GM19035 (cell line): ENCODE data around the gene DYNLT1.
"Not testable (repeated sequence)": the region's sequence is repeated elsewhere in the genome, so short reads cannot be mapped to it uniquely, and the experiment has no call there.

Experiments
- ATAC-seq: cut with Tn5 transposase; IDR thresholded peaks from one replicate; pipeline ENCODE4 v1.9.1; 2021; ENCODE audit not compliant: unreplicated experiment

DYNLT1 gene

DNA sequence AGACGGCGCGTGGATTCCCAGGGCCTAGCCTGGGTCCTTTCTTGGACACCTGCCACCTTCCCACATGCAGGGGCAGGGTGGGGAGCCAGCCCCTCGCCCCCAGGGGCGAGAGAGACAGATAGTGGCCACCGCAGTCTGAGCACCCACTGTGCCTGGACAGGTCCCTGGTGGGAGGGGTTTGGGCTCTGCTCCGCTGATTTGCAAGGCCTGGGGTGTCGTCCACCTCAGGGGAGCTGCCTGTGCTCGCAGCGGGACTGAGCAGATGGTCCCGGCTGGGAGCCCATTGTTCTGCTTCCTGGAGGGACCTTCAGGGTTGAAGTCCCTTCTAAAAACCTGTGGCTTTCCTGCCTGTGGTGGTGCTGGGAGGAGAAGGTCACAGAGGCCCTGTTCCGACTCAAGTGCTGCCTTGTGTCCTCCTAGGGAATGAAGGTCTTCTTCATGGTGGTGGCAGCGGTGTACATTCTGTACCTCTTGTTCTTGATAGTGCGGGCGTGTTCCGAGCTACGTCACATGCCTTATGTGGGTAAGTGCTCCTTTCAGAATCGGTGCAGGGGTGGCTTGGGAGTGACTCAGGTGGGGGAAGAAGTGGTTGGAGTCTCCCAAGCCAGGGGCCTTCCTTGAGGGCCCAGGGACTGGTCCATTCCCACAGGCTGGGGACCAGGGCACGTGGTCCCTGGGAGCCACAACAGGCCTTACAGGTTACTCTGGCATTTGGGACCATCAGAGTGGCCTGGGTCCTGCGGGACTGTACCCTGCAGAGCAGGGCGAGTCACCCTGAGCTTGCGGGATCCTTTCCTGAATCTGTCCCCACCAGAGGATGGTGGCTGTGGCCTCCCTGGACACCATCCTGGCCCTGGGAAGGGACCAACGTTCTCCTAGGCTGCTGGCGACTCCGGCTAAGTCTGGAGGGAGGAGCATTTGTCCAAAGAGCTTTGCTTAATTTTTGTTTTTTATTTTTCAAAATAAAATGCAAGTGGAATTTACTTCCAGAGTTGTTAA, 19.6 kb downstream of the DYNLT1 start:
- no peak for ATAC-seq

DNA sequence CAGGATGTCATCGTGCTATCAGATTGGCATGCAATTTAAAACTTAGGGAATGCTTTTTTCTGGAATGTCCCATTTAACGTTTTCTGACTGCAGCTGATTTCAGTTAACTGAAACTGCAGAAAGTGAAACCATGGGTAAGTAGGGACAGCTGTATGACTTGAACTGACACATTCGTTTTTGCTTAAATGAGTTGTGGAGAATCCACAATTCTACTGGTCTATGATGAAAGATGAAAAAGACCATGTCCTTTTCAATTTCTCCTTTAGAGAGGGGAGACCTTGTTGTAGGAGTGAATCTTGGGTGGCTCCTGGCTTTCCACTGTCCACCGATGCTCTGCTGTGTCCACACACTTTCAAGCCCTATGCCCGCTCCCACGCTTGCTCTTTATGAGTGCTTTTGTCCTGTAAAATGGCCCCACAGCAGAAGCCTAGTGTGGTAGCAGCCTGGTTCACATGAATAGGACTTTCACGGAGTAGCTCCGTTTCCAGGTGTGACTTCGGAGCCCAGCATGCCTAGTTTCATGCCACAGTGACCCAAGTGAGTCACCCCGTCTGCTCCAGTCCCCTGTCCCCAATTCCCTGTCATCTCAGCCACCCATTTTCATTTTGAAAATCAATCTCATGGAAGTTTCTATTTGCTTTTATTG, 21.9 kb downstream of the DYNLT1 start:
- ATAC-seq: no peak

DNA sequence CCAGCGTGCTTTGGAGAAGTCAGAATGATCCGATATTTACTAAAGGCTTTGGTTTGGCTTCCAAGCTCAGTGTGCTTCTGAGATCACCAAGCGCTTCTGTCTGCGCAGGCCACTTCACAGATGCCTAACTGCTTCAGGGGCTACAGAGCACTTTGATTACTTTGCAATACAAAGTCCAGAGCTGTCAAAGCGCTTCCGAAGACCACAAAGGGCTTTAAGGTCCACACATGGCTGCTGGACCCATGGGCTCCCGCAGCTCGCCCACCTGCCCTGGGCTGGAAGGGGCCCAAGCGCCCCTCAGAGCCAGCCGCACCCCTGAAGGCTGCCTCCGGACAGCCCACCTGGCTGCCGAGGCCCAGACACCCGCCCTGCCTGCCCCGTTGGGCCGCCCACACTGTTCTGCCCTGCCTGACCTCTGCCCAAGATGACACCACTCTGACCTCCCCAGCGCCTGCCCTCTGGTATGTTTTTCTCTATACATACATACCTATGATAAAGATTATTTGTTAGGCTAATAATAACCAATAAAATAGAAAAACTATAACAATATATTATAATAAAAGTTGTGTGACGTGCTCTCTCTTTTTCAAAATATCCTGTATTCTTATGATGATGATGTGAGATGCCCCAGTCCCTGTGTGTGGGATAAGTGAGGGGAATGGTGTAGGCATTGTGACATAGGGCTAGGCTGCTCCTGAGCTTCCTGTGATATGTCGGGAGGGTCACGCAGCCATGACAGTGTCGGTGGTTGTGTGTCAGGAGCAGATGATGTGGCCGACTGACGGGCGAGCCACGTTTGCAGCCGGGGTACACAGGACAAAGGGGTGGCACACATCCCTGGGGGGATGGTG, 22.6 kb downstream of the DYNLT1 start:
- no peak for ATAC-seq

DNA sequence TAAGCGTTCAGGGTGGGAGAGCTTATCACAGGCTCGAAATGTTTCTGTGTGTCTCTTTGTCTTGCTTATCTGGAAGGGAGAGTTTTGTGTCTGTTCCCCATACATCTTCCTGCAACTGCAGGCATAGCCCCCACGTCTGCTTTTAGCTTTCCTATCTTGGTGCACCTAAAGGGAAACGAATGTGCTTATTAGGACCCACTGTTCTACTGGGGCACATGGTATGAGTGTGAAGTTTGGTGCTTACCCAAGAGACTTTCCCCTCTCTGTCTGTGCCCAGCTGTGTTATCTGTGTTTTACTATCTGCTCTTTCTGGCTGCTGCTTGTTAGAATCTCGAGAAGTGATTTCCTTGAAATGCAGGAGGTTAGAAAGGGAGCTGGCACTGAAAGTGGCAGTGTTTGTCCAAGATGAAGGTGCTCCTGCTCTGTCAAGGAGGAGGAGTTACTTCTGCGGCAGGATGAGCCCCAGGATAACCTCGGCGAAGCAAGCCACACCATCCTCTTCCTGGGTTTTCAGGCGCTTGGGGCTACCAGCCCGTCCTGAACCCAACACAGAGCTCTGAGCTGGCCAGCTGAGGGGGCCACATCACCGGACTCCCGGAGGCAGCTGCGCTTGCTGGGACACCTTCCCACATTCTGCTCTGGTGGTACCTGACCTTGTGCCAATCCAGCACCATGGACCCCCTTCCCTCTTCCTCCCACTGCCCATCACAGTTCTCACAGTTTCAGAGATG, 23.4 kb downstream of the DYNLT1 start:
- ATAC-seq: no peak

DNA sequence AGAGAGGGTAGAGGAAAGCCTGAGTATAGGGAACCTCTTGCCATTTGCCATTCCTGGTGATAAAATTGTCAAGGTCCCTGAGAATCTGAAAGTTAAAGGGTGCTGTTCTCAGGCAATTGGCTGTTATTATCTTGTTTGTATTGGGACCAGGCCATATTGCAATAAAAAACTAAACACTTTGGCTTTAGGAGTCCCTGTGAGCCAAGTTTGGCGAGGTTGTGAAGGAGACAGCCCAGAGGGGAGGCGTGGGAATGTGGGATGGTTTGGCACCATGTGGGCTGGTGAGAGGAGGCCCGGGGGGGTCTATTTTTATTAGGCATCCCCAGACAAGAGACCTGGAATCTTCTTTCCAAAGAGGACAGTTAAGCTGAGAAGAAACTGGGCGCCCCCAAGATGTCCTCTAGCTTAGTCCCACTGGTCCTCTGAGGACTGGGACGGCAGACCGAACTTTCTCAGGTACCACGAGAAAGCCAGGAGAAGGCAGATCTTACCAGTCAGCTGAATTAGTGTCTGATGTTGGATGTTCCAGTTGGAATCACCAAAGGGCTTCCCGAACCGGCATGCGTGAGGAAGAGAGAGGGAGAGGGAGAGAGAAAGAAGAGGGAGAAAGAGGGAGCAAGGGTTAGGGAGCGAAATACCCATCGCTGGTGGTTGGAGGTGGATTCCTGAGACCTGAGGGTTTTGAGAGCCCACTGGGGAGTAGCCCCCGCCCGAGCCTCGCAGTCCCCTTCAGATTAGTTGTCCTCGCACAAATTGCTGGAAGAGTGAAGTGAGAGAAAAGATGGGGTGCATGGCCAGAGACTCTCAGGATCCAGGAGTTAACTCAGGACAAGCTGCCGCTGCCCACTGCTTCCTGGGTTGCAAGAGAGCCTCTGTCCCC, 24.4 kb downstream of the DYNLT1 start:
- ATAC-seq: no peak

DNA sequence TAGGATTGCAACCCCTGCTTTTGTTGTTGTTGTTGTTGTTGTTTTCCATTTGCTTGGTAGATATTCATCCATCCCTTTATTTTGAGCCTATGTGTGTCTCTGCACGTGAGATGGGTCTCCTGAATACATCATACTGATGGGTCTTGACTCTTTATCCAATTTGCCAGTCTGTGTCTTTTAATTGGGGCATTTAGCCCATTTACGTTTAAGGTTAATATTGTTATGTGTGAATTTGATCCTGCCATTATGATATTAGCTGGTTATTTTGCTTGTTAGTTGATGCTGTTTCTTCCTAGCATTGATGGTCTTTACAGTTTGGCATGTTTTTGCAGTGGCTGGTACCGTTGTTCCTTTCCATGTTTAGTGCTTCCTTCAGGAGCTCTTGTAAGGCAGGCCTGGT, 26.3 kb downstream of the DYNLT1 start:
- not testable (repeated sequence) for ATAC-seq

DNA sequence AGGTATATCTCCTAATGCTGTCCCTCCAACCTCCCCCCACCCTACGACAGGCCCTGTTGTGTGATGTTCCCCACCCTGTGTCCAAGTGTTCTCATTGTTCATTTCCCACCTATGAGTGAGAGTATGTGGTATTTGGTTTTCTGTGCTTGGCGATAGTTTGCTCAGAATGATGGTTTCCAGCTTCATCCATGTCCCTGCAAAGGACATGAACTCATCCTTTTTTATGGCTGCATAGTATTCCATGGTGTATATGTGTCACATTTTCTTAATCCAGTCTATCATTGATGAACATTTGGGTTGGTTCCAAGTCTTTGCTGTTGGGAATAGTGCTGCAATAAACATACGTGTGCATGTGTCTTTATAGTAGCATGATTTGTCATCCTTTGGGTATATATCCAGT, 29.9 kb downstream of the DYNLT1 start:
- not testable (repeated sequence) for ATAC-seq

DNA sequence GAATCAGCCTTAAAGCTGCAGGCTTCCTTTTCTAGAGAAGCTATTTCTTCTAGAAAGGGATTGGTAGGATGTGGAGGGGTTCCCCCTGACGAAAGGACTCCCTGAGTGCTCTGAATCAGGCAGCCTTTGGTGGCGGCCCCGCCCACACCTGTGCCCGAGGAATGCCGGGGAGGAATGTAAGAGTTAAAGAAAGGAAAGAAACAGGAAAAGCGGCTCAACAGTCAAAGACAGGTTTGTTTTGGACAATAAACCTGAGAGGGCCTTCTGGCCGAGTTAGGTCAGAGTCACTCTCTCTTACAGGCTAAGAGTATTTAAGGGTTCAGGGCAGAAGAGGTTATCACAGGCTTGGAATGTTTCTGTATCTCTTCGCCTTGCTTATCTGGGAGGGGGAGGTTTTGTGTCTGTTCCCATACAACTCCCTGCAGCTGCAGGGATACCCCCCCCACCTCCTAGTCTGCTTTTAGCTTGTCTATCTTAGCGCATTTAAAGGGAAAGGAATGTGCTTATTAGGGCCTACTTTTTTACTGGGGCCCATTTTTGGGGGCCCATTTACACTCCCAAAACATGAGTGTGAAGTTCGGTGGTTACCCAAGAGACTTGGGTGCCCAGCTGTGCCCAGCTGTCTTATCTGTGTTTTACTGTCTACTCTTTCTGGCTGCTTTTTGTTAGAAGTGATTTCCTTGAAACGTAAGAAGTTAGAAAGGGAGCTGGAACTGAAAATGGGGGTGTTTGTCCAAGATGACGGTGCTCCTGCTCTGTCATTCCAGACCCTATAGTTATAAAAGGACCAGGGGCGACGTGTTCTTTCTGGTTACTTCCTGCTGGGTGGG, 32.8 kb downstream of the DYNLT1 start:
- ATAC-seq: no peak

DNA sequence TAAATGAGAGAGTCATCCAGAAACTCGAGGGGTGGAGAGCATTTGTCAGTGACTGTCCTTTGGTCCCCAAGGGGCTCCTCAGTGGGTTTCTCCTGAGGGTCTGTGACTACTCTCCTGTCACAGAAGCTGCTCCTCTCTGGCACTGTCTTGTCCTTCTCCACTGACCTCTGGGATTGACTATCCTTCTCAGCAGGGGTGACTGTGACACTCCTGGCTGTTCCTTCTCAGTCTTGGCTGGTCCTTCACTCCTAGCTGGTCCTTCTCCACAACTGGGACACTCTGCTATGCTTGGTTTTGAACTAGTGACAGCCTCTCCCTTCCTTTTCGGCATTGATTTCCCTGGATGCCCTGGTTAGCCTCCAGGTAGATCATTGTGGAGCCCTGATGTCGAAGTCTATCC, 33.5 kb downstream of the DYNLT1 start:
- ATAC-seq: no peak

DNA sequence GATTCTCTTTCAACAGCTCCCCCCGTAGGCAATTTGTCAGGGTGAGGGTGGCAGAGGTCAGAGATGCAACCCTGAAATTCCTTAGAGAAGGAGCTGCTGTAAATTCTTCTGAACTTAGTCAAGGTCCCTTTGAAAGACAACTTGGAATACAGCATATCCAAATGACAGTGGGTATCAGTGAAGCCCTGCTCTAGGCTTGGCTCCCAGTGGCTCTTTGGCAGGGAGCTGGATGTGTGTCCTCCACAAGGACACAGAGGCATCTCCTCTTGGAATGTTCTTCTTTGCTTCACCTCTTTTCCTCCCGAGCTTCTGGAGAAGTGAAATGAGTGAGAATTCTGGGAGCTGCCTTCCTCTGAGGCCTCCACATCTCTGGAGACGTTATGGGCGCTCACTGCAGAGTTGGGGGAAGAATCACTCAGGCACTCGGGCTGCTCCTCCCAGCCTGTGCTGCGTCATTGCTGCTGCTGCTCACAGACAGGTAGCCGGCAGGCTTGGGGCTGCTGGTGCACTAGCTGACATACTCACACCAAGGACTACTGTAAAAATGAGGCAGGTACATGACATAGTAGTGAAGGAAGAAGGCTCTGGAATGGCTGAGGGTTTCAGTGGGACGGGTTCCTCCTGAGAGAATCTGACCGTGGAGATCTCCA, 34.1 kb downstream of the DYNLT1 start:
- ATAC-seq: no peak

DNA sequence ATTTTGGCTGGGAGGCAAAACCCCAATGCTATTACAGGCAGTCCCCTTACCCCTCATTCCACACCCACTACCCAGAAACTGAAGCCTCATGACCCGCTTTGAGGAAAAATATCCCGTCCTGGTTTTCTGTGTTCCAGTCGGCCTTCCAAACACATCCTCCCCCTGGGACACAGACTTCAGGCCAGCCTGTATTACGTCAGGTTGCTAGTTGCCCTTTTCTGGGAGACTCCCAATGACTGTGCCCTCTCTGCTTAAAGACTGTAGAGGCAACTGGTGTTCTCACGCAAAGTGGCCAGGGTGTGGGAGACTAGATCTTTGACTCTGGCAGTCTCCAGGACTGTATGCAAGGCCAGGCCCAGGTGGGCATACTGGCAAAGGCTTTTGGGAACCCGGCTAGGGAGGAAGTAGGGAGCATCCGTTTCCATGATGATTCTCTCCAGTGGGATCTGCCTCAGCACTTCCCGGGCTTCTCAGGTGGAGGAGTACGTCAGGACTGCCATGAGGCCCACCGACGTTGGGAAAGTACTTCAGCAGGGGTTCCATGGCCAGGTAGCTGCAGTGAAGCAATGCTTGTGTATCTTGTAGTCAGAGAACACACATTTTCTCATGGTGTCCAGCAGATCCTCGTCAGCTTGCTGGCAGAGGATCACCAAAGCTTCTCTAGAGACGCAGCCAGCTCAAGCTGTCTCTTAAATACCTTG, 34.9 kb downstream of the DYNLT1 start:
- ATAC-seq: no peak

DNA sequence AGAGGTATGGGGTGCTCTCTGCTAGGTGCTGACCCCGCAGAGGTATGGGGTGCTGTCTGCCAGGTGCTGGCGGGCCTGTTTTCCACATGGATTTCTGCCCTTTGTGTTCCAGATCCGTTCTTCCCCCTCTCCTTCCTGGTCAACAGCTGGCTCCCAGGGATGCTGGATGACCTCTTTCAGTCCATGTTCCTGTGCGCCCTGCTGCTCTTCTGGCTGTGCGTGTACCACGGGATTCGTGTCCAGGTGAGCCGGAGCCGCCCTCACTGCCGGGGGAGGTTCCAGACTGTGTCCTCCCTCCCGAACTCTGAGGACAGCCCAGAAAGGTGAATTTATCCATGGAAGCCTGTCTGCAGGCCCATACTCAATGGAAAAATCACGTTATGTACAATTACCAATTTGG, 36.3 kb downstream of the DYNLT1 start:
- no peak for ATAC-seq

DNA sequence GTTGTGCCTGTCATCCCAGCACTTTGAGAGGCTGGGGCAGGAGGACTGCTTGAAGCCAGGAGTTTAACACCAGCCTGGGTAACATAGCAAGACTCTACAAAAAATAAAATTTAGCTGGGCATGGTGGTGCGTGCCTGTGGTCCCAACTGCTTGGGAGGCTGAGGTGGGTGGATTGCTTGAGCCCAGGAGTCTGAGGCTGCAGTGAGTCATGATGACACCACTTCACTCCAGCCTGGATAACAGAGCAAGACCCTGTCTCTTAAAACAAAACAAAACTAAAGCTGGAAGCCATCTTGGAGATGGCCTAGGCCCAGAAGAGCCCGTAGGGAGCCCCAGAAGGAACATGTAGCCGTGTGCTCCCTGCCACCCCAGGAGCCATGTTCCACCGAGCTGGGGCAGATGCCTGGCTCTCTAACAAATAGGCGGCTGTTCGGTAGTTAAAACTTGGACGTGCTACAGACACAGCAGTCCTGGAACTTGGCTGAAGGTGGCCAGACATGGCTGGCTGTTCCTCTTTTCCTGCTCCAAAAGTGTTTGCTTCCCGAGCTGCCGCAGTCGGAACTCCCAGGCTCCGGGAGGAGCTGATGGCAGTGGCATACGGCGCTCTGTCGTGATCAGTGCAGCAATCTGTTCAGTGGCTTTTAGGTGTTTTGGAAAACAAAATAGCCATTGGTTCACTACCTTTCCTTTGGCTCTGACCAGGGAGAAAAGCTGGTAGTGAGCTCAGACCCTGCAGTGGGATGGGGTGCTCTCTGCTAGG, 37.0 kb downstream of the DYNLT1 start:
- ATAC-seq: no peak

DNA sequence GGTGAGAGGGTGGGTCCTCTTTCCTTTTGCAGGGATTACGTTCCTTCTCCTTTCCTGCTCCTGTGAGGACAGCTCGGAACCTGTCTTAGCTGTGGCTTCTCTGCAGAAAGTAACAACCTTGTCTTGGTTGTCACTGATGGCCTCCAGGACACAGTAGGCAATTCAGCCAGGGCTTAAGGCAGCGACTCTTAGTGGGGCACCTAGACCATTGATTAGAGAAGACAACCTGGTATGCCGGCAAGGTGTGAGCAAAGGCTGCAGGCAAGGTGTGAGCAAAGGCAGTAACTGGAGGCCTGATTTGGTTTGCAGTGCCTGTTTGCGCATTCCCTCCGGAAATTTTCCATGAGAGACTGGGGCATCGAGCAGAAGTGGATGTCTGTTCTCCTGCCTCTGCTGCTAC, 37.6 kb downstream of the DYNLT1 start:
- ATAC-seq: no peak

DNA sequence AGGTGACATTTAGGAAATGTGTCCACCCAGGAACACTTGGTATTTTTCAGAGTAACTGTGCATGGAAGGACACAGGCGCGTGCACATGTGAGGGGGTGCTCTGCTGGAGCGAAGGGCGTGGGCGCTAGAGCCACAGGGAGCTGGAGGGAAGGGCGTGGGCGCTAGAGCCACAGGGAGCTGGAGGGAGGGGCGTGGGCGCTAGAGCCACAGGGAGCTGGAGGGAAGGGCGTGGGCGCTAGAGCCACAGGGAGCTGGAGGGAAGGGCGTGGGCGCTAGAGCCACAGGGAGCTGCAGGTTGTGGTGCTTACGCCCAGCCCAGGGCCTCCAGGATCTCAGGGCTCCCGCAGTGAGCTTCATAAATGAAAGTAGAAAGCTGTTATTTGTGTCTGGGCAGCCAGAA, 38.5 kb downstream of the DYNLT1 start:
- not testable (repeated sequence) for ATAC-seq

DNA sequence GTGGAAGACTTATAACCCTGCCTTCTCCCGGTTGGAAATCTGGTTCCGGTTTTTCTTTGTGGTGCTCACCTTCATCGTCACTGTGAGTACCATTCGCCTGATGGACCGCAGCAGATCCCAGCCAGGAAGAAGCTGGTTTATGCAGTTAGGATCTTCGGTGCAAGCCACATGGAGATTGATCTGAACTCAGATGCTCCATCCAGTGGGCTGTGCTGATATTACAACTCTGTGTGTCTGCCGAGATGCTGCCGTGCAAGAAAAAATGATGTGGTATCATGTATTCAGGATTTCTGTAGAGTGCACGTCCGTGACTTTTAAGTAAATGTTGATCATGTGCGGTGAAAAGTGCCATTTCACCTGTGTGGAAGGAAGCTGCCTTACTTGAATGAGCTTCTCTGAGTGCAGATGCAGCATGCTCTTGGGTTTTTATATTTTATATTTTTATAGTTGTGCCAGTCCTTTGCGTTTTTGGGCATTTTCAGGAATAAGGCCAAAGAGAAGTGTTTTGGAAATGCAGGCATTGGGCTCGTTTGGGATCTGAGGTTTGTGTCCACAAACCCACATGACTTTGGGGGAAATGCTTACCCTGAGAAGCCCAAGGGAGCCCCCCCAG, 39.2 kb downstream of the DYNLT1 start:
- no peak for ATAC-seq

DNA sequence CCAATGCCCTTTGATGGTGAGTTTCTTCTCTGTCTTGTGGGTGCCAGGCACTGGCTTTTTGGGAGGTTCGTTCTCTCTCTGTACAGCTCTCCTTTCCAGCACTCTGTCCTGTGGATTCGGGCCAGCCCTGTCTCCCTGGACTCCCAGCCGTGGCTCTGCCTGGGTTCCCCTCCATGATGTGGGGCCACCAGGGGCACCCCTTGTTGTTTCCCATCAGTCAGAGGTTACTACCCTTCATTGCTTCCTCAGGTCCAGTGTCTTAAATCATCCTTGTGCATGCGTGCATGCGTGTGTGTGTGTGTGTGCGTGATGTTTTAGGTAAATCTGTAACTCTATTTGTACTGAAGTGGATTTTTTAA, 40.5 kb downstream of the DYNLT1 start:
- no peak for ATAC-seq
